Gastroesophageal sphincter (tissue), 3 donors: ENCODE results near the gene ZCCHC4.
A peak's percentile ranks its signal among the peaks of the same experiment; 100 is the strongest.

Experiments
- EP300 ChIP-seq: sonication (generic); formaldehyde crosslinking; IDR thresholded peaks from one replicate; pipeline ENCODE4 v1.6.1; 2017; ENCODE audit warnings: antibody characterized with exemption, mild to moderate bottlenecking
- POLR2A ChIP-seq, 2 donors: fragments of 450-650 bp; IDR thresholded peaks; one replicate each; pipeline ENCODE4 v1.6.1; 2017; ENCODE audit warnings: antibody characterized with exemption in 2 of 2, mild to moderate bottlenecking in 2 of 2, moderate library complexity in 1 of 2
- POLR2AphosphoS5 ChIP-seq: sonication (generic); formaldehyde crosslinking; IDR thresholded peaks from one replicate; pipeline ENCODE4 v1.6.1; 2017; ENCODE audit warnings: antibody characterized with exemption
- TF ChIP-seq, protein P1 (sequence below), 4 experiments: fragments of 200-600 bp in 2 of 4; fragments of 450-650 bp in 2 of 4; sonication (generic) in 1 of 4; IDR thresholded peaks; one replicate each; pipeline ENCODE4 v1.5.1; 2017 to 2019; ENCODE audit warnings: antibody characterized with exemption in 4 of 4, mild to moderate bottlenecking in 2 of 4, moderate library complexity in 2 of 4

DNA sequence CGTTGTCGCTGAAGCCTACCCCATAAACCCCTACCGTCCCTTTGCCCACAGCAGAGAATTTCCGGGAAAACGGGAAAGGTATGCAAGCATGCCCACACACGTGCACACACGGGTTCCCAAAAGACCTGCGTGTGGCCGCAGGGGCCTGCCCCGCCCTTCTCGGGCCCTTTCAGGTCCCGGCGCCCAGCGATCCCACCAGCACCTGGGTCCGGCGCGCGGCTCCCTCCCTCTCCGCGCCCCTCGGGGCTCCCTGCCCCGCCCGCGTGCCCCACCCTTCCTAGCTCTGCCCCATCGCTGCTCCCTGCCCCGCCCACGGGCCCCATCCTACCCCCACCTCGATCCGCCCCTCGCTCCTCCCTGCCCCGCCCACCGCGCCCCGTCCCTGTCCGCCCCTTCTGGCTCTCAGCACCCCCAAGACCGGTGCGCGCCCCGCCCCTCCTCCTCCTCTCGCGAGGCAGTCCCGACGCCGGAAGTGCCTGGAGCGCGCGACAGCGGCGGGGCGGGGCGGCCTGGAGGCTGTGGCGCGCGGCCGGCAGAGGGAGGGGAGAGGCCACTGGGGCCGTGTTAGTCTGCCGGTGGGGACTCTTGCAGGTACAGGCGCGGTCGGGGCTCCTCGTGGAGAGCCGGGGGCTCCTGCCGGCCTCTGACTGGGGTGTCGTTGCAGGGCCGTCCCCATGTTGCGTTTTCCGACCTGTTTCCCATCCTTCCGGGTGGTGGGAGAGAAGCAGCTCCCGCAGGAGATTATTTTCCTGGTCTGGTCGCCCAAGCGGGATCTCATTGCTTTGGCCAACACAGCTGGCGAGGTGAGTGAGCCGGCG lies 64.4 kb downstream of the ZCCHC4 start, which contains the start of gene ANAPC4:
- TF ChIP-seq, protein P1, sequence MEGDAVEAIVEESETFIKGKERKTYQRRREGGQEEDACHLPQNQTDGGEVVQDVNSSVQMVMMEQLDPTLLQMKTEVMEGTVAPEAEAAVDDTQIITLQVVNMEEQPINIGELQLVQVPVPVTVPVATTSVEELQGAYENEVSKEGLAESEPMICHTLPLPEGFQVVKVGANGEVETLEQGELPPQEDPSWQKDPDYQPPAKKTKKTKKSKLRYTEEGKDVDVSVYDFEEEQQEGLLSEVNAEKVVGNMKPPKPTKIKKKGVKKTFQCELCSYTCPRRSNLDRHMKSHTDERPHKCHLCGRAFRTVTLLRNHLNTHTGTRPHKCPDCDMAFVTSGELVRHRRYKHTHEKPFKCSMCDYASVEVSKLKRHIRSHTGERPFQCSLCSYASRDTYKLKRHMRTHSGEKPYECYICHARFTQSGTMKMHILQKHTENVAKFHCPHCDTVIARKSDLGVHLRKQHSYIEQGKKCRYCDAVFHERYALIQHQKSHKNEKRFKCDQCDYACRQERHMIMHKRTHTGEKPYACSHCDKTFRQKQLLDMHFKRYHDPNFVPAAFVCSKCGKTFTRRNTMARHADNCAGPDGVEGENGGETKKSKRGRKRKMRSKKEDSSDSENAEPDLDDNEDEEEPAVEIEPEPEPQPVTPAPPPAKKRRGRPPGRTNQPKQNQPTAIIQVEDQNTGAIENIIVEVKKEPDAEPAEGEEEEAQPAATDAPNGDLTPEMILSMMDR (IDR thresholded peaks at IDR 0.05): peak in 2 of 4 experiments; percentile 7 to 43
- TF ChIP-seq POLR2AphosphoS5 (peak; percentile 59), EP300 (no peak), POLR2A (IDR thresholded peaks at IDR 0.05) (peak; percentile 50 to 61)
